ENCODE data around the gene NEDD9.

The NEDD9 gene

DNA sequence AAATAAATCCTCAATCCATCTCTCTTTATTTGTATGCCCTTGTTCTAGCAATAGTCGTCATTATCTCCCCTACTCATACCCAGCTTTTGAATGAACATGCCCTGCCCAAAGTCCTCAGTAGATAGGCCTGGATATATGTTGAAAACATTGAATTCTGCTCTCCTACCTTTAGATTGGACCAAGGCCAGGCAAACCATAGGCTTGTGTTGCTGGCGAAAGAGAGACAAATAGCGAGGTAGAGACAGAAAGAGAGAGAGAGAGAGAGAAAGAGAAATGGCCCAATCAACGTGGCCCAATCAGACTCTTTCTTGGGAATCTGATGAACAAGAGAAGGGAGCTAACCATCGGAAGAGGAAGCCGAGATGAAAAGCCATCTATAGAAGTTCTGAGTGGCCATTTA lies 45.2 kb downstream of the NEDD9 start:
- FAIRE-seq (no peak), DNase-seq (ENCODE audit: insufficient read length, low spot score) (no peak)

DNA sequence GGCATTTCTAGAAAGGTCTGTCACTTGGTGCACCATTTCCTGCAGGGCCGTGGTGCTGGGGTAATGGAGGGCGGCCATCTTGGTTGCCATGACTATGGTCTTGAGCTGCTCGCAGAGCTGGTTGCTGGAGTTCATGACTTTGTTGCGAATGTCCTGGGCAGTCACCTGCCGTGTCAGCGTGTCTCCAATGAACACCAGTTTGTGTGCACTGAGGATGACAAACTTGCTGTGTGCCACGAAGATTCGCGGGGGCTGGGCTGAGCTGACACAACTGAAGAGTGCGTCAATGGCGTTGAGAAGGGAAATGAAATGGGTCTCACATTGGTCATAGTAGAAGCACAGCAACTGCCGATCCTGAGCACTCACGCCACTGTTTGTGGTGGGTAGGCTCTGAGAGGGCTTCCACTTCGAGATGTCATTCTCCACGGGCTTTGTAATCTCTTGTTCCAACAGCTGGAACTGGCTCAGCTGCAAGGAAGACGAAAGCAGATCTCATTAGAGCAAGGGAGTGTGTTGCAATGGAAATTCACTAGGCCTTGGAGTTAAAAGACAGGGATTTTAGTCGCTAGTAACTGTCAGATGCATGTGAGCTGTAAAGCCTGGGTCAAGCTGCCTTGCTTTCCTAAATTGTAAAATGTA lies 47.1 kb downstream of the NEDD9 start:
- no peak for DNase-seq (ENCODE audit: insufficient read length, low spot score)
- peak; percentile 36 for FAIRE-seq

- FAIRE-seq (no peak), DNase-seq (ENCODE audit: insufficient read length, low spot score) (no peak)
Measured at GRCh38 chr6:11183761-11184362, 48.6 kb downstream of the NEDD9 start.

DNA sequence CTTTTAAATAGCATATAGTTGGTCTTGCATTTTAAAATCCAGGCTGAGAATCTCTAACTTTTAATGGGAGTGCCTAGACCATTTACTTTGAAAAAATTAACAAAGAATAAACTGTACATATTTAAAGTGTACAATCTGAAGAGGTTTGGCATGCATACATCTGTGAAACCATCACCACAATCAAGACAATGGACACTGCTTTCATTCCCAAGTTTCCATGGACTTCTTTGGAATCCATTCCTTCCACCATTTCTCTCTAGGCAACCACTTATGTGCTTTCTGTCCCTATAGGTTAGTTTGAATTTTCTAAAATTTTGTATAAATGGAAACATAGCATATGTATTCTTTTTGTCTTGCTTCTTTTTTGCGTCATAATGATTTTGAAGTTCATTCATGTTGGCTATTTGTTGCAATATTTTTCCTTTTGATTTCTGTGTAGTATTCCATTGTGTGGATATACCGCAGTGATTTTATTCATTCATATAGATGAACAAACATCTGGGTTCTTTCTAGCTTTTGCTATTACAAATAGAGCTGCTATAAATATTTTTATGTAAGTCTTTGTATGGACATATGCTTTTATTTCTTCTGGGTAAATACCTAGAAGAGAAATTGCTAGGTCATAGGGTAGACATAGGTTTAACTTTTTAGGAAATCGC lies 50.9 kb downstream of the NEDD9 start:
- no peak for FAIRE-seq
- DNase-seq (ENCODE audit: insufficient read length, low spot score) = no peak

- FAIRE-seq = no peak
- no peak for DNase-seq (ENCODE audit: insufficient read length, low spot score)
Measured at GRCh38 chr6:11179419-11180202, 52.9 kb downstream of the NEDD9 start.

DNA sequence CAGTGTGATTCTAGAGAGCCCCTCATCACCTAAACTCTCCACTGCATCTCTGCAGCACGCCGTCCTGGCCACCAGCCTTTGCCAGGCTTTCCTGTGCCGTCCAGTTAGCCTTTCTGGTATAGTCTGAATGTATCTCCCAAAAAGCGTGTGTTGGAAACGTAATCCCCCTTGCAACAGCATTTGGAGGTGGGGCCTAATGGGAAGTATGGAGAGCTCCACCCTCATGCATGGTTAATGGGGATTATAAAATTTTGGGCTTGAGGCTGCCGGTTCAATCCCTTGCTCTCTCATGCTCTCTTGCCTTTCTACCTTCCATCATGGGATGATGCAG lies 53.4 kb downstream of the NEDD9 start:
- DNase-seq (ENCODE audit: insufficient read length, low spot score) (no peak), FAIRE-seq (no peak)

- no peak for DNase-seq (ENCODE audit: insufficient read length, low spot score)
- no peak for FAIRE-seq
Measured at GRCh38 chr6:11177271-11177670, 55.2 kb downstream of the NEDD9 start.

- no peak for FAIRE-seq
- no peak for DNase-seq (ENCODE audit: insufficient read length, low spot score)
Measured at GRCh38 chr6:11174242-11174611, 58.2 kb downstream of the NEDD9 start.

GRCh38 chr6:11172501-11173327 lies 59.8 kb downstream of the NEDD9 start:
- peak; percentile 23 for FAIRE-seq

DNA sequence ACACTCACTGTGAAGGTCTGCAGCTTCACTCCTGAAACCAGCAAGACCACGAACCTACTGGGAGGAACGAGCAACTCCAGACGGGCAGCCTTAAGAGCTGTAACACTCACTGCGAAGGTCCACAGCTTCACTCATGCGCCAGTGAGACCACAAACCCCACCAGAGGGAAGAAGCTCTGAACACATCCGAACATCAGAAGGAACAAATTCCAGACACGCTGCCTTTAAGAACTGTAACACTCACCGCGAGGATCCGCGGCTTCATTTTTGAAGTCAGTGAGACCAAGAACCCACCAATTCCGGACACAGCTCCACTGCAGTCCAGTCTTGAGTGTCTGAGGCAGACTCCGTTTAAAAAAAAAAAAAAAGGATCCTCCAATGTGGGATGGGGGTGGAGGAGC lies 60.5 kb downstream of the NEDD9 start:
- FAIRE-seq (no peak), DNase-seq (ENCODE audit: insufficient read length, low spot score) (no peak)

More at GRCh38 chr6:11172501-11173327, 59.8 kb downstream of the NEDD9 start:
- DNase-seq (ENCODE audit: insufficient read length, low spot score) = peak; percentile 48

GRCh38 chr6:11168091-11168635 lies 64.3 kb downstream of the NEDD9 start:
- FAIRE-seq (no peak), DNase-seq (ENCODE audit: insufficient read length, low spot score) (no peak)

GRCh38 chr6:11166948-11167347 lies 65.5 kb downstream of the NEDD9 start:
- no peak for FAIRE-seq

GRCh38 chr6:11164717-11165646 lies 67.5 kb downstream of the NEDD9 start:
- FAIRE-seq (no peak), DNase-seq (ENCODE audit: insufficient read length, low spot score) (no peak)

More at GRCh38 chr6:11166948-11167347, 65.5 kb downstream of the NEDD9 start:
- DNase-seq (ENCODE audit: insufficient read length, low spot score) = no peak

- FAIRE-seq = no peak
- DNase-seq (ENCODE audit: insufficient read length, low spot score) = no peak
Measured at GRCh38 chr6:11163932-11164331, 68.5 kb downstream of the NEDD9 start.

DNA sequence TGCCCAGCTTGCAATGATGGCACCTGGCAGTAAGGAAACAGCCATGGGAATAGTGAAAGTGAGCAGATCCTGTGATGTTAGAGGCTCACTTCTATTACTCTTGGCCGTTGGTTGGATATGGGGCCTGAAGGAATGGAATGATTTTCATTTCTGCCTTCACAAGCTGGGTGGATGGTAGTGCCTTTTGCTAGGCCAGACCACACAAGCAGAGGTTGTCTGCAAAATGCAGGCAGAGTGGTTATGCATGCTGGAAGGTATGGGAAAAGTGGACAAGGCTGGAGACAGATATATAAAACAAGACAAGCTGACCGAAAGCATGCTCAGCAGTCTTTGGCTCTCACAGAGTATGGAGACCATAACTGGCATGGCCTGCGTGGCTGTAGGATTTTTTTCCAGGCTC lies 70.2 kb downstream of the NEDD9 start:
- FAIRE-seq (no peak), DNase-seq (ENCODE audit: insufficient read length, low spot score) (no peak)

- DNase-seq (ENCODE audit: insufficient read length, low spot score) (no peak), FAIRE-seq (no peak)
Measured at GRCh38 chr6:11161031-11161956, 71.2 kb downstream of the NEDD9 start.

DNA sequence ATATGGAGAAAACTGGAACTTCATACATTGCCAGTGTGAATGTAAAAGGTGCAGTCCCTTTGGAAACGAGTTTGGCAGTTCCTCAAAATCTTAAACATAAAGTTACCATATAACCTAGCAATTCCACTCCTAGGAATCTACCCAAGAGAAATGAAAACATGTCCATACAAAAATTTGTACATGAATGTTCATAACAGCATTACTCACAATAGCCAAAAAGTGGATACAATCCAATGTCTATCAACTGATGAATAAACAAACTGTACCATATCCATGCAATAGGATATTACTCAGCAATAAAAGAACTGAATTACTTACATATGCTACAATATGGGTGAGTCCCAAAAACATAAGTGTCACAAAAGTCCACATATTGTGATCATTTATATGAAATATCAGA lies 72.3 kb downstream of the NEDD9 start:
- DNase-seq (ENCODE audit: insufficient read length, low spot score) (no peak), FAIRE-seq (no peak)

DNA sequence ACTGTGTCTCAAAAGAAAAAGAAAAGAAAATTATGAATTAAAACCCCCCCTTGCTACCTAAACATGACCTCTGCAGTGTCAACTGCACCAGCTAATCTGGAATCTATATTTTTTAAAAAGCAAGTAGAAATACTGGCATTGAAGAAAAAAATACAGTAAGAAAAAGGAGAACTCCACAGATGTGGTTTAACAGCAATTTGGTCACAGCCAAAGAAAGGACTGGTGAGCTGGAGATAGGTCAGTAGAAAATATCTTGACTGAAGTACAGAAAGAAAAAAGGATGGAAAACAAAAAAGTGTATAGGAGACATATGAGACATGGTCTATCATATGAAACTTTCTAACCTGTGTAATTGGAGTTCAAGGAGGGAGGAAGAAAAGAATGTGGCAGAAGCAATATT lies 76.9 kb downstream of the NEDD9 start:
- DNase-seq (ENCODE audit: insufficient read length, low spot score) (no peak), FAIRE-seq (no peak)

Measured in HTR-8/SVneo (cell line).